Endothelial cell of umbilical vein (primary cell): ENCODE measurements around the gene ARPC1B. TPM values are rescaled to one million over a fixed set of nuclear protein-coding genes. Genes with fewer than 3 reads are reported as not detected.

Experiments used
- BruUV-seq: library from RNA; stranded (reverse); fragments of 400-500 nt; replicated peaks from 2 replicates; lab custom pipeline; 2021; lab: Mats Ljungman, UMichigan
- CTCF ChIA-PET: fragments of 300-600, 350-600 bp; sonication (Branson Sonifier 250); formaldehyde crosslinking; loops from one replicate; lab custom pipeline; 2021; ENCODE audit warnings: antibody characterized with exemption, inconsistent platforms; lab: Charles Lee
- POLR2A ChIA-PET: fragments of 300-600, 350-600 bp; sonication (Branson Sonifier 250); formaldehyde crosslinking; loops from one replicate; lab custom pipeline; 2021; ENCODE audit warnings: antibody characterized with exemption, inconsistent platforms; lab: Charles Lee
- DNase-seq: peaks from one replicate; pipeline ENCODE4 v3.0.0-alpha.2; 2011; ENCODE audit warnings: low read depth, low spot score
- FAIRE-seq: peaks from 2 replicates; lab custom pipeline; 2011; peaks lifted over from hg19 to GRCh38; lab: Jason Lieb, UNC
- H2AFZ ChIP-seq: 2 replicates; pipeline ENCODE4 v1.6.0; 2012; ENCODE audit warnings: low read depth, low read length, control low read depth, inconsistent platforms
- H3K27ac ChIP-seq: 2 replicates; pipeline ENCODE4 v1.5.1; 2011; ENCODE audit warnings: low read depth, mild to moderate bottlenecking, control low read depth, low read length, moderate library complexity; ENCODE audit not compliant: insufficient read depth
- H3K27me3 ChIP-seq, 2 experiments: 2 replicates each; pipeline versions ENCODE4 v1.6.0 to v1.6.1; 2011; ENCODE audit warnings: low read length in 2 of 2, mixed read lengths in 1 of 2; ENCODE audit not compliant: control insufficient read depth in 2 of 2, insufficient read depth in 2 of 2
- H3K36me3 ChIP-seq, 2 experiments: 2 replicates in 1 of 2; 3 replicates in 1 of 2; pipeline ENCODE4 v1.5.1; 2011; ENCODE audit warnings: low read length in 2 of 2, mild to moderate bottlenecking in 1 of 2, moderate library complexity in 1 of 2; ENCODE audit not compliant: control insufficient read depth in 2 of 2, insufficient read depth in 2 of 2; ENCODE audit errors: extremely low read depth in 1 of 2
- H3K4me1 ChIP-seq: 3 replicates; pipeline ENCODE4 v1.5.1; 2011; ENCODE audit warnings: mild to moderate bottlenecking, low read length; ENCODE audit not compliant: control insufficient read depth, insufficient read depth; ENCODE audit errors: extremely low read depth
- H3K4me2 ChIP-seq: 2 replicates; pipeline ENCODE4 v1.6.1; 2011; ENCODE audit warnings: low read length, control low read depth, mixed read lengths; ENCODE audit not compliant: insufficient read depth
- H3K4me3 ChIP-seq, 3 experiments: fragments of 200-600 bp in 1 of 3; sonication (generic), shearing (Covaris generic) in 1 of 3; replicated peaks in 1 of 3; 2 replicates each; pipeline ENCODE4 v1.5.1; 2011 to 2016; ENCODE audit warnings: control low read depth in 3 of 3, low read length in 3 of 3, mild to moderate bottlenecking in 2 of 3, inconsistent platforms in 1 of 3, low read depth in 1 of 3, moderate library complexity in 1 of 3; ENCODE audit not compliant: insufficient read depth in 1 of 3
- H3K79me2 ChIP-seq: 2 replicates; pipeline ENCODE4 v1.6.0; 2012; ENCODE audit warnings: low read length, inconsistent platforms; ENCODE audit not compliant: control insufficient read depth, insufficient read depth
- H3K9ac ChIP-seq: replicated peaks from 2 replicates; pipeline ENCODE3; 2011; ENCODE audit warnings: low read length, control low read depth; ENCODE audit not compliant: insufficient read depth; ENCODE audit errors: extremely low read depth
- H3K9me1 ChIP-seq: replicated peaks from 3 replicates; pipeline ENCODE4 v1.6.0; 2011; ENCODE audit warnings: mild to moderate bottlenecking, low read length; ENCODE audit not compliant: control insufficient read depth, insufficient read depth; ENCODE audit errors: extremely low read depth
- H3K9me3 ChIP-seq: replicated peaks from 2 replicates; pipeline ENCODE4 v1.5.1; 2012; ENCODE audit warnings: low read length, inconsistent platforms; ENCODE audit not compliant: control insufficient read depth, insufficient read depth
- H4K20me1 ChIP-seq: replicated peaks from 2 replicates; pipeline ENCODE3; 2011; ENCODE audit warnings: mild to moderate bottlenecking, low read length; ENCODE audit not compliant: control insufficient read depth, insufficient read depth; ENCODE audit errors: extremely low read depth
- EZH2 ChIP-seq: IDR thresholded peaks from 2 replicates; pipeline ENCODE4 v1.6.1; 2012; ENCODE audit warnings: borderline replicate concordance, low read depth, mild to moderate bottlenecking, moderate library complexity, low read length, inconsistent platforms; ENCODE audit not compliant: severe bottlenecking
- FOS ChIP-seq: IDR thresholded peaks from 2 replicates; pipeline ENCODE4 v1.6.1; 2011; ENCODE audit warnings: mild to moderate bottlenecking, low read length, moderate library complexity, borderline replicate concordance; ENCODE audit not compliant: insufficient read depth
- GATA2 ChIP-seq: IDR thresholded peaks from 2 replicates; pipeline ENCODE4 v1.7.0; 2011; ENCODE audit warnings: low read depth, mild to moderate bottlenecking, moderate library complexity, mixed read lengths, low read length; ENCODE audit not compliant: insufficient read length, insufficient read depth
- JUN ChIP-seq: IDR thresholded peaks from 2 replicates; pipeline ENCODE4 v1.6.1; 2011; ENCODE audit warnings: borderline replicate concordance, low read depth; ENCODE audit not compliant: insufficient read length, insufficient read depth
- MYC ChIP-seq: IDR thresholded peaks from one replicate; pipeline ENCODE4 v1.6.1; 2011; ENCODE audit warnings: mild to moderate bottlenecking, low read depth, low read length
- POLR2A ChIP-seq: IDR thresholded peaks from 2 replicates; pipeline ENCODE4 v1.6.1; 2012; ENCODE audit warnings: low read depth, mild to moderate bottlenecking, control low read depth, low read length
- POLR2AphosphoS5 ChIP-seq: IDR thresholded peaks from 2 replicates; pipeline ENCODE4 v1.6.1; 2012; ENCODE audit warnings: low read depth, mild to moderate bottlenecking, control low read depth, low read length, moderate library complexity; ENCODE audit not compliant: insufficient read depth
- dilution Hi-C: fragments of 300-500 bp; cut with MboI; formaldehyde crosslinking; loops from one replicate; pipeline ENCODE4 v1.15.0; 2019; ENCODE audit warnings: low sequenced_read_pairs; ENCODE audit not compliant: extremely low pct_ligation_motif_present
- intact Hi-C: fragments of 100-400 bp; cut with micrococcal nuclease; formaldehyde crosslinking; loops from one replicate; pipeline ENCODE4 v1.10.0; 2022
- polyA plus RNA-seq, 4 experiments: library from polyadenylated mRNA; depleted of rRNA in 3 of 4; stranded (reverse) in 3 of 4; unstranded in 1 of 4; fragments of >200 nt; gene quantifications; 2 replicates each; pipeline versions ENCODE4 v1.2.1 to v1.2.3, GENCODE V29; 2011 to 2012; ENCODE audit warnings: missing spikeins in 1 of 4
- total RNA-seq: library from RNA; stranded (reverse); gene quantifications from 2 replicates; pipeline ENCODE4 v1.2.3, GENCODE V29; 2021
- TF ChIP-seq, protein P1 (sequence below): IDR thresholded peaks from 2 replicates; pipeline ENCODE4 v1.6.1; 2011; ENCODE audit not compliant: insufficient read depth, insufficient read length
- TF ChIP-seq, protein P2 (sequence below), 2 donors: IDR thresholded peaks; 1 replicate in 1 of 2; 2 replicates in 1 of 2; pipeline ENCODE4 v1.5.1; 2011; ENCODE audit warnings: low read length in 2 of 2, mild to moderate bottlenecking in 2 of 2, moderate library complexity in 2 of 2, control low read depth in 1 of 2, inconsistent platforms in 1 of 2, low read depth in 1 of 2; ENCODE audit not compliant: insufficient read depth in 1 of 2; ENCODE audit errors: extremely low read depth in 1 of 2

Gene ARPC1B
- total and polyA plus RNA-seq, 2 donors (not counting 3 experiments of a cell fraction or from before 2014, with no cell fraction given): 232 to 831 TPM

DNA sequence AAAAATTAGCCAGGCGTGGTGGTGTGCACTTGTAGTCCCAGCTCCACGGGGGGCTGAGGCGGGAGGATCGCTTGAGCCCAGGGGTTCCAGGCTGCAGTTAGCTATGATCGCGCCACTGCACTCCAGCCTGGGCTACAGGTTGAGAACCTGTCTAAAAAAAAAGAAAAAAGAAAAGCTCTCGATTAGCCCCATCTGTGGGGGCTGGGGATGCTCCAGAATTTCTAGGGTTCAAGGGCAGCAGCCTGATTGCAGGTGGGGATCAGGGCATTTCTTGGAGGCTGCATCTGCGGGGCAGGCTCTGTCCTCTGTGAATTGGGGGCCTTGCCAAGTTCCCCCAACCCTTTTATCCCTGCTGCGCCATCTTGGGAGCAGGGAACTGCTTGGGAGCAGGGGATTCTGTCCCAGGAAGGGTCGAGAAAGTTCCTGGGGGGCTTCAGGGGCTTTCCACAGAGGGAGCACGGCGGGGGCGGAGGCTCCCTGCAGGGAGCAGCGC, 49.5 kb upstream of the ARPC1B start:
- Histone ChIP-seq H3K9ac (peak overlapping the region; percentile 98), H3K4me3 (peak overlapping the region; percentile 84 to 99 (median 94)), H3K36me3 (no peaks in the 10 kb centered on the region), H3K9me1 (no peaks in the 10 kb centered on the region), H3K4me1 (peaks cover 35% of the 10 kb centered on the region), H3K9me3 (no peaks in the 10 kb centered on the region), H3K79me2 (peaks cover 40% of the 10 kb centered on the region), H3K27ac (peak overlapping the region; percentile 76), H4K20me1 (no peaks in the 10 kb centered on the region), H3K4me2 (peak overlapping the region; percentile 97), H2AFZ (peak overlapping the region; percentile 85), H3K27me3 (no peaks in the 10 kb centered on the region)
- TSS peak; percentile 83 for BruUV-seq
- FAIRE-seq (no peak), DNase-seq (no peak)
- ChIA-PET CTCF (interaction anchor here (2.3 kb wide), 1 partner anchor 285 kb away, joined by 13 read pairs; no protein-coding TSS in a partner anchor), POLR2A (interaction anchor here (0.9 kb wide), 1 partner anchor 295 kb away, joined by 4 read pairs; no protein-coding TSS in a partner anchor)
- dilution Hi-C loops: no loop called here
- TF ChIP-seq FOS (no peak), GATA2 (no peak), EZH2 (no peak), JUN (no peak), POLR2AphosphoS5 (no peak), POLR2A (no peak), MYC (no peak)
- TF ChIP-seq, protein P1, sequence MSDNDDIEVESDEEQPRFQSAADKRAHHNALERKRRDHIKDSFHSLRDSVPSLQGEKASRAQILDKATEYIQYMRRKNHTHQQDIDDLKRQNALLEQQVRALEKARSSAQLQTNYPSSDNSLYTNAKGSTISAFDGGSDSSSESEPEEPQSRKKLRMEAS: no peak
- TF ChIP-seq, protein P2, sequence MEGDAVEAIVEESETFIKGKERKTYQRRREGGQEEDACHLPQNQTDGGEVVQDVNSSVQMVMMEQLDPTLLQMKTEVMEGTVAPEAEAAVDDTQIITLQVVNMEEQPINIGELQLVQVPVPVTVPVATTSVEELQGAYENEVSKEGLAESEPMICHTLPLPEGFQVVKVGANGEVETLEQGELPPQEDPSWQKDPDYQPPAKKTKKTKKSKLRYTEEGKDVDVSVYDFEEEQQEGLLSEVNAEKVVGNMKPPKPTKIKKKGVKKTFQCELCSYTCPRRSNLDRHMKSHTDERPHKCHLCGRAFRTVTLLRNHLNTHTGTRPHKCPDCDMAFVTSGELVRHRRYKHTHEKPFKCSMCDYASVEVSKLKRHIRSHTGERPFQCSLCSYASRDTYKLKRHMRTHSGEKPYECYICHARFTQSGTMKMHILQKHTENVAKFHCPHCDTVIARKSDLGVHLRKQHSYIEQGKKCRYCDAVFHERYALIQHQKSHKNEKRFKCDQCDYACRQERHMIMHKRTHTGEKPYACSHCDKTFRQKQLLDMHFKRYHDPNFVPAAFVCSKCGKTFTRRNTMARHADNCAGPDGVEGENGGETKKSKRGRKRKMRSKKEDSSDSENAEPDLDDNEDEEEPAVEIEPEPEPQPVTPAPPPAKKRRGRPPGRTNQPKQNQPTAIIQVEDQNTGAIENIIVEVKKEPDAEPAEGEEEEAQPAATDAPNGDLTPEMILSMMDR (IDR thresholded peaks at IDR 0.05; ENCODE audit: extremely low read depth in 1 of 2, insufficient read depth in 1 of 2, low read depth in 1 of 2, low read length in 2 of 2): no peak
- intact Hi-C loops: loop anchor here (2.0 to 5.0 kb wide), 2 partner anchors 182 to 1078 kb away; no protein-coding TSS in a partner anchor
